Smooth muscle cell of the brain vasculature (primary cell): Measurements from ENCODE around the gene ALPP.
"Not testable (repeated sequence)": the region's sequence is repeated elsewhere in the genome, so short reads cannot be mapped to it uniquely, and the experiment has no call there.

Experiments used
- DNase-seq: peaks from one replicate; pipeline ENCODE4 v3.0.0-alpha.2; 2012; ENCODE audit warnings: low read depth, low spot score

The ALPP gene

GRCh38 chr2:232406556-232407310 is 28.2 kb downstream of the ALPP start, which contains the start of gene ALPG:
Gene ALPG, plus strand, starts transcription at chr2:232406844. Its CDS starts 51 bp downstream, at chr2:232406895.
- no peak for DNase-seq

GRCh38 chr2:232407428-232408150 is 29.0 kb downstream of the ALPP start:
- not testable (repeated sequence) for DNase-seq

GRCh38 chr2:232408269-232408668 is 29.7 kb downstream of the ALPP start:
- DNase-seq = not testable (repeated sequence)

- not testable (repeated sequence) for DNase-seq
Observed at GRCh38 chr2:232409617-232410016, 31.1 kb downstream of the ALPP start.

- DNase-seq = no peak
Observed at GRCh38 chr2:232410238-232410900, 31.8 kb downstream of the ALPP start.

- no peak for DNase-seq
Observed at GRCh38 chr2:232411901-232412629, 33.5 kb downstream of the ALPP start.

- no peak for DNase-seq
Observed at GRCh38 chr2:232412986-232413385, 34.4 kb downstream of the ALPP start.

GRCh38 chr2:232415138-232415690 is 36.7 kb downstream of the ALPP start:
- no peak for DNase-seq

- no peak for DNase-seq
Observed at GRCh38 chr2:232415736-232416520, 37.4 kb downstream of the ALPP start.

- no peak for DNase-seq
Observed at GRCh38 chr2:232416521-232417470, 38.2 kb downstream of the ALPP start.

- DNase-seq = no peak
Observed at GRCh38 chr2:232417489-232417888, 38.9 kb downstream of the ALPP start.

GRCh38 chr2:232418056-232418455 is 39.5 kb downstream of the ALPP start:
- DNase-seq = no peak

- DNase-seq = no peak
Observed at GRCh38 chr2:232418466-232419244, 40.1 kb downstream of the ALPP start.

GRCh38 chr2:232419245-232420072 is 40.9 kb downstream of the ALPP start:
- DNase-seq = no peak

GRCh38 chr2:232420073-232420454 is 41.5 kb downstream of the ALPP start:
- no peak for DNase-seq

- DNase-seq = no peak
Observed at GRCh38 chr2:232420463-232421188, 42.1 kb downstream of the ALPP start.

GRCh38 chr2:232421189-232421785 is 42.7 kb downstream of the ALPP start:
- DNase-seq = no peak
